Fibroblast of skin of right quadriceps (primary cell): ENCODE data around the gene SORL1-AS1.

Experiments used
- DNase-seq: peaks from one replicate; pipeline ENCODE4 v3.0.0-alpha.2; 2013

The SORL1-AS1 gene

DNA sequence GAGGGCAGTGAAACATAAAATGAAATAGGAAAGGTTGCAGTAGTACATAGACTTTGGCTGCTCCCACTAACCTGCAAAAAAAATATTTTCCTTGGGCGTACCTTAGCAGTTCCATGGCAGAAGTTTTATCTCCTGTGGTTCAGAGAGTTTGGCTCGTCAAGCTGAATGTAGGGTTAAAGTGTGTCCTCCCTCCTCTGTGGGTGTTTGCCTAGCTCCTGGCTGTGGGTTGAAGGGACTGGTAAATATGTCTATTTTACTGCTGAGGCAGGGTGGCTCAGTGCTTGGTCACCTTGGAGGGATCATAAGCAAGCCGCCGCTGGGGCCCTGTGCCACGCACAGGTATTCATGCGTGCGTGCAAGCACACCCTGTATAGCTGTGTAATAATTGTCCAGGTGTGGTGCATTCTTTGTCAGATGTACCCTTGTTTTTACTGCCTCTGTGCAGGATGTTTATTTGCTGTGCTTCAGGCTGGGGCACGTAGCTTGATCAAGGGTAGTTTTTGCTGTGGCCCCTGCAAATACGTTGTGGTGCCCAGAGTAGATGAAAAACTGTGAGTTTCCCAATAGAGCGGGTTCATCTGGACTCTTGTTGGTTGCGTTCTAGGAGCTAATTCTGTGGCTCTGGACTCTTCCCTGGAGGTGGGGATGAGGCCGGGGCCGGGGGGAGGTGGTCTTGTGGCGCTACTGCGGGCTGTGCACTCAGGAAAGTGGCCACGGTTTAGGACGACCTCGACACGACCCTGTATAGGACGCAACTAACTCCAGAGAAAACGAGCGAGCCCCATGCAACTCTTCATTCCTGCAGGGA, 1.4 kb downstream of the SORL1-AS1 start:
- DNase-seq, result no peak

DNA sequence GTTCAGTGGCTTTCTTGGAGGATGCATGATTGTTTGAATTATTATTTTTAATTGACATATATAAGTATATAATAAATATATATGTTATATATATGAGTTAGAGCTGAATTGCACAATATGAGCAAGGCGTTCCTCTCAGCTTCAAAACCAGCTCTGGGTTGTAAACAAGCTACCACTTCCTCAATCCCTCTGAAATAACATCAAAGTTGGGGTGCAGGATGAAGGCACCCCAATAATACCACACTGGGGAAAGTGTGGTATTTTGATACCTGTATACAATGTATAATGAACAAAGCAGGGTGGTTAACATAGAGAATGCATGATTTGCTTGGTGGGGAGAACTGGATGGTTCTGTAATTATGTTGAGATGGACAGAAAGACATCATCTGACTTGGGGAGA, 2.4 kb downstream of the SORL1-AS1 start:
- no peak for DNase-seq

DNA sequence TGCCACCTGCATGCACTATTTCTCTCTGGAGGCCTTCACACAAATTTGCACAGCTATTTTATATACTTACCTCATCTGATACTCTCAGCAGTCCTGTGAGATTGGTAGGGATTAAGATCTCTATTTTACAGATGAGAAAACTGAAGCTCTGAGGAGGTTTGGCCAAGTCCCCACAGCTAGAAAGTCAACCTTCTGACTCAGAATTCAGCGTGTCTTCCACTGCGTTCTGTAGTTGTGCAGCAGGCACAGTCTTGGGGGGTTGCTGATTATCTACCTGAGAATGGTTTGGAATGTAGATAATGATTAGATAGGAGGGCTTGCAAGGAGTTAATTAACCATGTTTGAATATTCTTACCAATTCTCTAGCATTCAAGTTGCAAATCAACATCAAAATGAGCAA, 3.1 kb downstream of the SORL1-AS1 start:
- no peak for DNase-seq

DNA sequence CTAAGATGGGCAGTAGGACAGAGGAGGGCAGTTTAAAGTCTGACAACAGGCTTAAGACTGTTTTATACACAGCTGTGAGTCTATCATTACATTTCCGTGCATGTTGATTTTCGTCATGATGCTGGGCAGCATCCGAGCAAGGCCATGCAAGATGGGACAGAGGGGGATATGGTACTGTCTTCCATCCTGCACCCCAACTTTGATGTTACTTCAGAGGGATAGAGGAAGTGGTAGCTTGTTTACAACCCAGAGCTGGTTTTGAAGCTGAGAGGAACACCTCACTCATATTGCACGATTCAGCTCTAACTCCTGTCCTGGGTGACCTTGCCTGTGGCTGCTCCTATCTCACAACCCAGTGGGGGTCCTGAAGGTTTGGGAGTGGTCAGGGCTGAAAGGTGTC, 3.6 kb downstream of the SORL1-AS1 start:
- DNase-seq, result no peak

- DNase-seq, result no peak
Observed at GRCh38 chr11:121448431-121448941, 4.3 kb downstream of the SORL1-AS1 start.

DNA sequence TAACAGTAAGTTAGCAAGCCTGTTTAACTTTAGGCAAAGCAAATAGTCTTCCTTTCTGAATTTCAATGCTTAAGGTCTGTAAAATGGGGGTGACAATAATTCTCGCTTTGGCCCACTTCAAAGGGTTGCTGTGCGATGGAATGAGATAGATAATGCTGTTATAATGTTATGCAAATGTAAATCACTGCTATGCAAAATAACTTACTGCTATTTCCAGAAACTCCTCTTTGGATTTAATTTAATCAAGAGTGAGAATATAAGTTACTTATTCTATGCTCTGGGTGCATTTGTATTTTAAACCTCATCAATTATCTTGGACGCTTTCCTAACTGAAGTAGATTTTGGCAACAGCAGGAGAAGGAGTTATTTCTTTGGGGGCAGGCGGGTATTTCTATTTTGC, 4.8 kb downstream of the SORL1-AS1 start:
- no peak for DNase-seq

GRCh38 chr11:121446752-121447156, 6.0 kb downstream of the SORL1-AS1 start:
- peak; percentile 74 for DNase-seq

- no peak for DNase-seq
Observed at GRCh38 chr11:121445071-121445768, 7.5 kb downstream of the SORL1-AS1 start.

- no peak for DNase-seq
Observed at GRCh38 chr11:121444526-121444925, 8.2 kb downstream of the SORL1-AS1 start.

DNA sequence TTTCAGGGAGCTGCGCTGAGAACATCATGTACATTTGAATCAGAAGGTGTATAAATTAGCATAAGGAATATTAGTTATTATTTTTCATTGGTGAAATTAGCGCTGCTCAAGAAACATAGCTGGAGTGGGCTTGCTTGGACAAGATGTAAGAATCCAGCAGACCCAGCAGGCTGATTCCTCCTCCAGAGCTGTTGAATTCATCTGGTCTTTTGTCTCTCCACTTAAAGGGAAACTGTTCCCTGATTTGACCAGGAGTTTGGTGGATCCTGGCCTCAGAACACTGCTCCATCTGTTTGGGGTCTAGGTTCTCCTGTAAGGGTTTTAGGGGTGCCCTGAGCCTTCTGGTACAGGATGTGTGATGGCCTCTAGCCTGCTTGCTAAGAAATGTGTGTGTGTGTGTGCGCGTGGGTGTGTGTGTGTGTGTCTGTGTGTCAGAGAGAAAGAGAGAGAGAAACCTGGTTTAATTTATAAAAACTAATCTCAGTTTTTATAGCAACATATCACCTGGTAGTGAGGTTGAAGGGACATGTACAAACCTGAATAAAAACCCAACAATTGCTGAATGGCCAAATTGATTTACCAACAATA, 9.0 kb downstream of the SORL1-AS1 start:
- DNase-seq, result no peak

- no peak for DNase-seq
Observed at GRCh38 chr11:121441521-121441920, 11.2 kb downstream of the SORL1-AS1 start.

GRCh38 chr11:121439759-121440158, 13.0 kb downstream of the SORL1-AS1 start:
- DNase-seq, result no peak

GRCh38 chr11:121439337-121439736, 13.4 kb downstream of the SORL1-AS1 start:
- no peak for DNase-seq

- DNase-seq, result no peak
Observed at GRCh38 chr11:121437686-121438078, 15.1 kb downstream of the SORL1-AS1 start.

GRCh38 chr11:121437018-121437685, 15.6 kb downstream of the SORL1-AS1 start:
- peak; percentile 45 for DNase-seq

DNA sequence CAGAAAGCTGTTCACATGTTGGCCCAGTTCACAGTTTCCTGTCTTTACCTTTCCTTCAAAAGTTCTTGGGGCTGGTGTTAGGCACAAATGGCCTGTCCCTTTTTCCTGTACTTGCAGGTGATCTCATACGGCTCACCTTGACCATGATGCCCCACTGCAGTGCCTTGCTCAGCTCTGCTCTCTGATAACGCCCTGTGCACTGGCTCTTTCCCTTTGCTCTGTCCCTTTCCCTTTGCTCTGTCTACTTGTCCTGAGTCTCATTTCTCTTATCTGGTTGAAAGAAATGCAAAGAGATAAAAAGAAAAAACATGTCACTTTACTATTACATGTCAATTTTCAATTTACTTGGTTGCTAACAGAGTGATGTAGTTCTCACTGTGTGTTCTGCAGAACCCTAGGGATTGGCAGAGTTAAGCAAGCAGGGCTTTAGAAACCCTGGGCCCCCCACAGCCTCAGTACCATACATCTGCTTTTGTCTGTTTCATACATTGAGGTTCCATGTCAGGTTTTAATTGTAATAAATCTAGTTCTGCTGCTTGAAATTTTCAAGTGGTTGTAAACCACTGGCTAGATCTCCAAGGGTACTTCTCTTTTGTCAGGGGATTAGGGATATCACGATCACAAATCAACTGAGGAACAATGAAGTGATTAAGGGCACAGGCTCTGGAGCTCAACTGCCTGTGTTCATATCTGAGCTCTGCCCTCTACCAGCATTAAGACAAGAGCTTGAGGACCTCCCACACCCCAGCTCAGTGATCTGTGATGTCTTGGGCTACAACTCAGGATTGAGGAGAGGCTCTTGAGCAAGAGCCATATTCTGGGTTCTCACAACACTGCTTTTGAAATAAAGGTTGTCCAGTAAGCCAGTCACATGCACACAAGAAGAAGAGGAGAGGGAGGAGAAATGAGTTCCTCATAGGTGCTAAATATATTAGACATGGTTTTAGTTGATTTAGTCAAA, 16.9 kb downstream of the SORL1-AS1 start:
- no peak for DNase-seq

DNA sequence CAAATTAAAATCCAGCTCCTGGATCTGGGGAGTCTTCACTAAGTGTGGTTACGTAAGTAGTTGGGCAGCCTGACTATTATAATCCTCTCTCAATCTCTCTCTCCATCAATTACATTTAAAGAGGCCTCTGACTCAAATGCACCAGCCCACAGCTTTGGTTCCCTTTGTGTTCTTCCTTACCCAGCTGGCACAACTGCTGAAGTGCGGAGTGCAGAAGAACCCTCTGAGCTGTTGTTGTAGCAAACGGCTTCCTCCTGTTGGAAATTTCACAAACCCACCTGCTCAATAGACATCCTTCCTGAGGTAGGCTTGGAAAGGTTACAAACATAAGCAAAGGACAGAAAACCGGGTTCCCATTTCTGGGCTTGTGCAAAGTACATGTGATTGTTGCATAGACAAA, 17.6 kb downstream of the SORL1-AS1 start:
- DNase-seq, result no peak

GRCh38 chr11:121431820-121432526, 20.8 kb downstream of the SORL1-AS1 start:
- DNase-seq, result no peak

GRCh38 chr11:121429556-121429955, 23.2 kb downstream of the SORL1-AS1 start:
- DNase-seq, result no peak

DNA sequence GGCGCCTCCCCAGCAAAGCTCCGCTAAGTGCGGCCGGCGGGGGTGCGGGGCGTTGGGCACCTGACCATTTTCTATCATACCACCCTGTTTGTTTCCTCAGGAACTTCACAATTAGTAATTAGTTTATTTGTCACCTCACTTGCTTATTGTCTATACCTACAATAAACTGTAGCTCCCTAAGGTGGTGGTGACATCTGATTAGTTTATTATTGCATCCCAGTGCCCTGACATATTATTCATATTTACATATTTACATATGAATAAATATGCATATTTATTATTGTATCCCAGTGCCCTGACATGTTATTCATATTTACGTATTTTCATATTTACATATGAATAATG, 25.4 kb downstream of the SORL1-AS1 start:
- no peak for DNase-seq
